Amniotic stem cell (primary cell): ENCODE measurements around the gene CHST3.
A peak's percentile ranks its signal among the peaks of the same experiment; 100 is the strongest.
"Not testable (repeated sequence)": the region's sequence is repeated elsewhere in the genome, so short reads cannot be mapped to it uniquely, and the experiment has no call there.

Experiments
- DNase-seq: peaks from one replicate; lab custom pipeline; 2025; lab: John Stamatoyannopoulos, UW

Gene CHST3

GRCh38 chr10:72032409-72033162, 68.4 kb downstream of the CHST3 start:
- not testable (repeated sequence) for DNase-seq

GRCh38 chr10:72034040-72034499, 69.9 kb downstream of the CHST3 start:
- no peak for DNase-seq

GRCh38 chr10:72034761-72035160, 70.6 kb downstream of the CHST3 start:
- no peak for DNase-seq

GRCh38 chr10:72035252-72035887, 71.2 kb downstream of the CHST3 start:
- no peak for DNase-seq

- no peak for DNase-seq
Observed at GRCh38 chr10:72037266-72037665, 73.1 kb downstream of the CHST3 start.

- no peak for DNase-seq
Observed at GRCh38 chr10:72037811-72038210, 73.6 kb downstream of the CHST3 start.

GRCh38 chr10:72038458-72039001, 74.3 kb downstream of the CHST3 start:
- DNase-seq, result no peak

- no peak for DNase-seq
Observed at GRCh38 chr10:72039377-72039776, 75.2 kb downstream of the CHST3 start.

- DNase-seq, result no peak
Observed at GRCh38 chr10:72041491-72041890, 77.3 kb downstream of the CHST3 start.

- DNase-seq, result no peak
Observed at GRCh38 chr10:72043016-72043834, 79.0 kb downstream of the CHST3 start.

GRCh38 chr10:72044417-72045041, 80.3 kb downstream of the CHST3 start:
- DNase-seq, result no peak

GRCh38 chr10:72045586-72045985, 81.4 kb downstream of the CHST3 start:
- DNase-seq, result no peak

- DNase-seq, result peak; percentile 74
Observed at GRCh38 chr10:72048450-72049124, 84.4 kb downstream of the CHST3 start.

GRCh38 chr10:72049472-72049871, 85.3 kb downstream of the CHST3 start:
- no peak for DNase-seq

GRCh38 chr10:72049969-72050781, 86.0 kb downstream of the CHST3 start:
- DNase-seq, result no peak

GRCh38 chr10:72050873-72051272, 86.7 kb downstream of the CHST3 start:
- DNase-seq, result no peak

GRCh38 chr10:72053690-72054089, 89.5 kb downstream of the CHST3 start:
- DNase-seq, result no peak

GRCh38 chr10:72056113-72056512, 91.9 kb downstream of the CHST3 start:
- DNase-seq, result no peak

- DNase-seq, result no peak
Observed at GRCh38 chr10:72056932-72057751, 92.9 kb downstream of the CHST3 start.
